ENCODE measurements around the gene POMT1.

Gene POMT1

GRCh38 chr9:131554843-131555351 is 52.2 kb downstream of the POMT1 start:
- no peak for DNase-seq (ENCODE audit: low read depth)

- no peak for DNase-seq (ENCODE audit: low read depth)
Observed at GRCh38 chr9:131555841-131556673, 53.3 kb downstream of the POMT1 start.

- DNase-seq (ENCODE audit: low read depth): no peak
Observed at GRCh38 chr9:131557855-131558548, 55.3 kb downstream of the POMT1 start.

- DNase-seq (ENCODE audit: low read depth): no peak
Observed at GRCh38 chr9:131559421-131560000, 56.8 kb downstream of the POMT1 start.

- no peak for DNase-seq (ENCODE audit: low read depth)
Observed at GRCh38 chr9:131562032-131562959, 59.6 kb downstream of the POMT1 start.

- no peak for DNase-seq (ENCODE audit: low read depth)
Observed at GRCh38 chr9:131565369-131565768, 62.7 kb downstream of the POMT1 start.

- DNase-seq (ENCODE audit: low read depth): no peak
Observed at GRCh38 chr9:131566158-131566557, 63.4 kb downstream of the POMT1 start.

- no peak for DNase-seq (ENCODE audit: low read depth)
Observed at GRCh38 chr9:131567910-131568309, 65.2 kb downstream of the POMT1 start.
